ENCODE data around the gene FXYD7.
"Not testable (repeated sequence)": the region's sequence is repeated elsewhere in the genome, so short reads cannot be mapped to it uniquely, and the experiment has no call there.

Gene FXYD7

DNA sequence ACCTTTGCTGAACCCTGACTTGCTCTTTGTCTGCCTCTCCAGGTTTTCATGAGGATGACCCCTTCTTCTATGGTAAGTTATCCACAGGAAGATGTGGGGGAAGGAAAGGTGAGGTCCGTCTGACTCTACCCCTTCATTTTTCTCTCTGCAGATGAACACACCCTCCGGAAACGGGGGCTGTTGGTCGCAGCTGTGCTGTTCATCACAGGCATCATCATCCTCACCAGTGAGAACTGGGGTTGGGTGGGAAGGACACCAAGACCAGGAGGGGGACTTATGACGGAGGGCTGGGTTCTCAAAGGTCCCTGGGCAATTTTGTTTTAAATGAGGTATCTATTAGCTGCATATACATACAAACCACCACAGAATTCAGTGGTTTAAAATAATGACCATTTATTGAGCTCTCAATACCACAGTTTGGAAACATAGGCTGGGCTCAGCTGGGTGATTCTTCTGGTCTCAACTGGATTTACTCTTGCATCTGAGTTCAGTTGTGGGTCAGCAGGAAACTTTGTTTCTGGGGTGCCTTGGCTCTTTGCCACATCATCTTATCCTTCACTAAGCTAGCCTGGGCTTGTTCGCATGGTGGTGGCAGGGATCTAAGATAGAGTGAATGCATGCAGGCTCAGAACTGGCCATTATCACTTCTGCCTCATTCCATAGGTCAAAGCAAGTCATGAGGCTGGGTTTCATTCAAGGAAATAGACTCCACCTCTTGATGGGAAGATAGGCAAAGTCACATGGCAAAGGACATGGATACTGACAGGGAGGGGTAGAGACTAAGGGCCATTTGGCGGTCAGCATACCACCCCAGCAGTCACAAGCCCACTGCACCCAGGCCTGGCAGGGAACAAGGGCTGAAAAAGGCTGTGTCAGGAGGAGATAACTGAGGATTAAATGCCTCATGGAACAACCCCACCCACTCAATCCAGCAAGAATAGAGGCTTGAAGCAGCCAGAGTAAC lies 23.3 kb downstream of the FXYD7 start:
- no peak for DNase-seq (ENCODE audit: low read depth)

DNA sequence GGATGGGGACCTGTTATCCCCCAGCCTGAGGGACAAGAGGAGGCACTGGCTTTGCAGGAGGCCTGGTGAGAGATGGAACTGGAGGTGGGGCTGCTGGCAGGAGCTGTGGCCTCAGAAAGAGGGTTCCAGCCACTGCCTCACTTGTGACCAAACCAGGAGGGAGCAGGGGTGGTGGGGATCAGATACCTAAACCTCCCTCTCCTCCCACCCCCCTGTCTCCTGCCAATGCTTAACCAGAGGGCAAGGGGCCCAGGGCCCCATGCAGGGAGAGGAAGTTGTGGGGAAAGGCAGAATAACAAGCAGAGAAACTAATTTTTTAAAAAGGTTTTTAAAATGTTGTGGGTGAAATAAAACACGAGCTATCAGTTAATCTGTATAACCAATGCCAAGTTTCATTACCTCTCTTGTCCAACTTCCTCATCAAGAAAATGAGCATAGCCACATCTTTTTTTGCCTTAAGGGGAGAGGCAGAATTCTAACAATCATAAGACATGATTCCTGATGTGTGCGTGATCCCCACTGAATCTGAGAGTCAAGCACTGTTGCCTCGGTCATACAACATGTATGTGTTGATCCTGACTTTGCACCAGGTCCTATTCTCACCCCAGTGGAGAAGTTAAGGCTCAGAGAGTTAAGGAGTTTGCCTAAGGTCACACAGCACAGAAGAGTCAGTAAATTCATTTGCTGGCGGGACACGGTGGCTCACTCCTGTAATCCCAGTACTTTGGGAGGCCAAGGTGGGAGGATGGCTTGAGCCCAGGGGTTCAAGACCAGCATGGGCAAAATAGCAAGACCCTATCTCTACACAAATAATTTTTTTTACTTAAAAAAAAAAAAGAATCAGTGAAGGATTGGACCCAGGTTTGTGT lies 24.4 kb downstream of the FXYD7 start:
- DNase-seq (ENCODE audit: low read depth) = no peak

DNA sequence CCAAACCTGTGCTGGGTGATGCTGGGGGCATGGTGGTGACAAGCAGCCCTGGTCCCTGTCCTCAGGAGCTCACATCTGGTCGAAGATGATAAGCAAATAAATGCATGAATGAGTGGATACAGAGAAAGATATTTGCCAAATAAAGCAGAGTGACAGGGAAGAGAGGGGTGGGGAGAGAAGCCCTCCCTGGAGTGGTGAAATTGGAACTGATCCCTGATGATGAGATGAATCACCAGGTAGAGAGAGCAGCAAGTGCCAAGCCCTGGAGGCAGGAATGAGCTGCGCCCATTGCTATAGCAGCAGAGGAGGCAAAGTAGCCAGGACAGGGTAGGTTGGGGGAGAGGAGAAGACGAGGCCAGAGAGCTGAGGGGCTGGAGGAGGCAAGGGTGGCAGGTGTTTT lies 25.1 kb downstream of the FXYD7 start:
- no peak for DNase-seq (ENCODE audit: low read depth)

DNA sequence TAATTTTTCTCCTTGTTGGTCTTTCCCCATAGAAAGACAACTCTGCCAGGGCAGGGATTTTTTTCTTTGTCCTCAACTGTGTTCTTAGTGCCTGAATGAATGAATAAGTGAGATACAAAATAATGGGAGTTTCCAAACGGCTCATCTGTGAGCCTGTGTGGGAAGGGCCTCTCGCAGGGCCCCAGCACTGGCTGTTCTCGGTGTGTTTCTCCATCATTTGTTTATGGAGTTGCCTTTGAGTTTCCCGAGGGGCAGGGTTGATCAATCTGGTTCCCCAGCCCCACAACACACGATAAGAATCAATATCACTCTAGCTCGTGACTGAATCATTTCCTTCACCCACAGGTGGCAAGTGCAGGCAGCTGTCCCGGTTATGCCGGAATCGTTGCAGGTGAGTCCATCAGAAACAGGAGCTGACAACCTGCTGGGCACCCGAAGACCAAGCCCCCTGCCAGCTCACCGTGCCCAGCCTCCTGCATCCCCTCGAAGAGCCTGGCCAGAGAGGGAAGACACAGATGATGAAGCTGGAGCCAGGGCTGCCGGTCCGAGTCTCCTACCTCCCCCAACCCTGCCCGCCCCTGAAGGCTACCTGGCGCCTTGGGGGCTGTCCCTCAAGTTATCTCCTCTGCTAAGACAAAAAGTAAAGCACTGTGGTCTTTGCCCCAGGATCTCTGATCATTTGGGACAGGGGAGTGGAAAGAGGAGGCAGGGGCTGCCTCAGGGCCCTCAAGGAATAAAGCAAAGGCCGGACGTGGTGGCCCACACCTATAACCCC lies 26.4 kb downstream of the FXYD7 start:
- no peak for DNase-seq (ENCODE audit: low read depth)

DNA sequence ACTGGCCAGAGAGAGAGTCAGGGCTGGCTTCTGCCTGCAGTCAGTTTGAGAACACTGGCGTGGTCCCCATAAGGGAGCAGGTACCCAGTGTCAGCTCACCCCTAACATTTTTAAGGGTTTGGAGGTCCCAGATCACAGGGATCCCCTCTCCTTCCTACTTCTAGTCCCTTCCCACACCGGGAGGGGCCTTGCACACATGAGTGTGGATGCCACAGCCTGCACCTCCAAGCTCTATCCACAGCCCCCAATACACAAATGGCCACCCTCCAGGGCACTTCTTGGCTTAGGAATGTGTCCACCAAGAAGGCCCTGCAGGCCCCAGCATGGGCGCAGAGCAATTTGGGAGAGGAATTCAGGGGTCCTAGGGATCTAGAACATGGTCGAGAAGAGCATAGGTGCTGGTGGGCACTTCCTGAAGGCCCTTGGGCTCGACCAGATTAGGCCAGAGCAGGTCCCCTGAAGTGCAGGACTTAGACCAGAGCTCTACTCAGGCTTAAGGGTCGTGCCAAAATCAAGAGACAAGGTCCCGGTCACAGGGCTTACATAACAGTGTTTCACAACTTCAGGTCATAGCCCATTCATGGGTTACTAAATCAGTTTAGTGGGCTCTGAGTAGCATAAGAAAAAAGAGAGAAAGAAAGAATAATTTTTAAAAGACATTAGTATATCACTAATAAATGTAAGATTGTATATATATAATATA lies 27.5 kb downstream of the FXYD7 start:
- no peak for DNase-seq (ENCODE audit: low read depth)

DNA sequence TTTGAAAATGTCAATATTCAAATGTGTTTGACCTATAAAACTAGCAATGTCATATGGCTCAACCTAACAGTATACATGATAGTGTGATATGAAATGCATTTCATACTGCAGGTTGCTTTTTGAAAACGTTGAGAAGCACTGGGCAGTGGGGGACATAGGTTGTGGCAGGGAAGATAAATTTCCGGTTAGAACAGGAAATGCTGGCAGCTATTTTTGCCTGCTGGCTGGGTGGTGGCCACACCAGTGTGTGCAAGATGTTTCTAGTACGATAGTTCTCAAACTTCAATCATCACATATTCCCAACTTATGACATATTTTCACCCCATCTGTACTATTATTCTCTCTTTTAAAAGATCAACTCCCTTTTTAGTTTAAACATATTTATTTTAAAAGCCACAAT lies 28.7 kb downstream of the FXYD7 start:
- no peak for DNase-seq (ENCODE audit: low read depth)

DNA sequence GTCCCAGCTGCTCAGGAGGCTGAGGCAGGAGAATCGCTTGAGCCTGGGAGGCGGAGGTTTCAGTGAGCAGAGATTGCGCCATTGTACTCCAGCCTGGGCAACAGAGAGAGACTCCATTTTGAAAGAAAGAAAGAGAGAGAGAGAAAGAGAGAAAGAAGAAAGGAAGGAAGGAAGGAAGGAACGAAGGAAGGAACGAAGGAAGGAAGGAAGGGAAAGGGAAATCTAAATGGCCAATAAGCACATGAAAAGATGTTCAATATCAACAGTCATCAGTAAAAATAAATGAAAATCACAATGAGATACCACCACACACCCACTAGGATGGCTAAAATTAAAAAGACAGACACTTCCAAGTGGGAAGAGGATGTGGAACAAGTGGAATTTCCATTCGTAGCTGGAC lies 31.2 kb downstream of the FXYD7 start:
- DNase-seq (ENCODE audit: low read depth) = no peak

DNA sequence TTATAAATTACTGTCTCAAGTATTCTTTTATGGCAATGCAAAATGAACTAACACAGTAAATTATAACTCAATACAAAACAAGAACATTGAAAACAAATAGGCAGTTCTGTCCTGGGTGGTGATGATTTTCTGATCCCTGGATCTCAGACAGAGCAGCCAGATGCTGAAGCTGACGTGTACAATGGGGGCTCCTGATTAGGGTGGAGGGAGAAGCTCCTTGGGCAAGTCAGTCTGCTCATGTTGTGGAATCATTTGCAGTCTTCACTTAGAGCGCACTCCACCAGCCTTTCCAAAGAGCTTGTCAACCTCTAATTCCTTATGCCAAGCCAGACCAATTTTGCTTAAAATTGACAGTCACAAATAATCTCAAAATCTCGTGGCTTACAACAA lies 33.1 kb downstream of the FXYD7 start:
- no peak for DNase-seq (ENCODE audit: low read depth)

DNA sequence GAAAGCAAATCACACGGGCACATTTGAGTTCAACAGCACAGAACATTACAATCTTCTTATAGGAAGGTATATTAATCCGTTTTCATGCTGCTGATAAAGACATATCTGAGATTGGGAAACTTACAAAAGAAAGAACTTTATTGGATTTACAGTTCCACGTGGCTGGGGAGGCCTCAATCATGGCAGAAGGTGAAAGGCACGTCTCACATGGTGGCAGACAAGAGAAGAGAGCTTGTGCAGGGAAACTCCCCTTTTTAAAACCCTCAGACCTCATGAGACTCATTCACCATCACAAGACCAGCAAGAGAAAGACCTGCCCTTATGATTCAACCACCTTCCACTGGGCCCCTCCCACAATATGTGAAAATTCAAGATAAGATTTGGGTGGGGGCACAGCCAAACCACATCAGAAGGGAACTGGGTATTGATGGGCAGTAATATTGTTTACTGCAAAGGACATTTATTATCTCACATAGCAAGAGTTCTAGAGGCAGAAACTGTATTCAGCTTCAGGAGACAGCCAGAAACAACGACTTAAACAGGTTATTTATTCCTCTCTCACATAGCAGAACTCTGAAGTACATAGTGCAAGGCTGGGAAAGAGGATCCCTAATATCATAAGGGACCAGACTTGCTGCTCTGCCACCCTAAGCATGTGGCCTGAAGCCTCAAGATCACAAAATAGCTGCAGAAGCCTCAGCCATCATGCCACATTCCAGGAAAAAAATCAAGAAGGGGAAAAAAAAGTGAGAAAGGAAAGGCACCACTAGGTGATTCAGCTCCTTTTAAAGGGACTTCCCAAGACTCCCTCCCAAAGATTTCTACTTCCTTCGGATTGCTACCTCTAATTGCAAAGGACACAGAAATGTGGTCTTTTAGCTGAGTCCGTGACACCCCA lies 34.6 kb downstream of the FXYD7 start:
- no peak for DNase-seq (ENCODE audit: low read depth)

DNA sequence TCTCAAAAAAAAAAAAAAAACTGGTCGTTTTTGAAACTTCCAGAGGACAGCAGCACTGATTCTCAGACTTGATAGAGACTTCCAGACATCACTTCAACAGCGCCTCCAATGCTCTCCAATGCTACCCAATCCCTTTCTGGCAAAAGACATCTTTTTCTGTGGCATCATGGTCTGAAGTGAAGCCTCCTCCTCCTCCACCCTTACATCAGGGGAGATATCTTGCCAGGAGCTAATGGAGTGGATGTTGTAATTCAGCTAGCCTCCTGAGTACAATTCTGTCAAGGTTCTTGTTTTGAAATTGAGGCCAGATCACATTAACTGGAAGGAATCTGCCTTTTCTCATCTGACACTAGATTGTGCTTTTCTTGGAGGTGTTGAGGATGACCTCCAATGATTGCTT lies 35.6 kb downstream of the FXYD7 start:
- DNase-seq (ENCODE audit: low read depth) = no peak

DNA sequence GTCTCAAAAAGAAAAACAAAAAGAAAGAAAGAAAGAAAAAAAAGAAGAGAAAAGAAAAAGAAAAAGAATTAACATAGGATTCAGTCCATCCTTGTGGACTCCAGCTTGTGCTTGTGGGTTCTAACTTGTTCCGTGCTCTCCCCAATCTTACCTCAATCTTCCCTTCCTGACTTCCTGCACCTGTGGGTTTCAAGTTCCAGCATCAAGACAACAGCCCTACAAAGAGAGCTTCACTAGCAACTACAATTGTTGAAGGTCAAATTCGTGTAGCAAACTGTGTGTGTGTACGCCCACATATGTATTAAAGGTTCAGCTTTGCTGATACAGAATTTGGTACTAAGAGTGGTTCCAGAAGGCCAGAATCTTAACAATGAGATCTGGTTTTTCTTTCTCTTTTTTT lies 36.8 kb downstream of the FXYD7 start:
- no peak for DNase-seq (ENCODE audit: low read depth)

DNA sequence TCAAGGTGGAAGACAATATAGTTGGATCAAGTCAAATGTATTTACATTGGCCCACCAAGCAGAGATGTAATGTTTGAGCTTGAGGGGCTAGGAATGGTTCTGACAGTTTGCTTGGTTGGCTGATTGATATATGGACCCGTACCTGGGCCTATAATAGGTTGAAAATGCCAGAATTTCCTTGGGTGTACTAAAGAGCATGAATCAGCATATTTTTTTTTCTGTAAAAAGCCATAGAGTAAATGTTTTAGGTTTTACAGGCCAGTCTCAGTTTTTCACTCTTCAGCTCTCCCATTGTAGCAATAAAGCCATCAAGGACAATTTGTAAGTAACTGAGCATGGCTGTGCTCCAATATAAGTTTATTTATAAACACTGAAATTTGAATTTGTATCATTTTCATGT lies 38.3 kb downstream of the FXYD7 start:
- no peak for DNase-seq (ENCODE audit: low read depth)

DNA sequence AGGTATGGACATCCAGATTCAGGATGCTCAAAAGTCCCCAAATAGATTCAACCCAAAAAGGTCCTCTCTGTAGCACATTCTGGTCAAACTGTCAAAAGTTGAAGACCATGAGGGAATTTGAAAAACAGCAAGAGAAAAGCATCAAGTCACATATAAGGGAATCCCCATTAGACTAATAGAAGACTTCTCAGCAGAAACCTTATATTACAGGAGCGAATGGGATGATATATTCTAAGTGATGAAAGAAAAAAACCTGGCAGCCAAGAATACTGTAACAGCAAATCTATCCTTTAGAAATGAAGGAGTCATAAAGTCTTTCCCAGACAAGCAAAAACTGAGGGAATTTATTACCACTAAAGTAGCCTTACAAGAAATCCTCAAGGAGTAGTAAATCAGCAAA lies 41.2 kb downstream of the FXYD7 start:
- DNase-seq (ENCODE audit: low read depth) = no peak

DNA sequence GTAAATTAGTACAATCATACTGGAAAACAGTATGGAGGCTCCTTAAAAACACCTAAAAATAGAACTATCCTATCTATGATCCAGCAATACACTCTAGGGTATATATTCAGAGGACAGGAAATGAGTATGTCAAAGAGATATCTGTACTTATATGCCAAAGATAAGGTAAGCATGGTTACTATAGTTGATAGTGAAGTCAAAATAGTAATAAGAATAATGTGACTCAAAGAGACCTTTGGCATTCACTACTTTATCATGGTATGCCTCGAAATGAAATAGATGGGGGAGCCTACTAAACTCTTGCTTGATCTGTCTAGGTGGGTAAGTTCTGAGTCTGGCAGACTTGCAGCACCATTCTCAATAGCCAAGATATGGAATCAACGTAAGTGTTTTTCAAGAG lies 41.8 kb downstream of the FXYD7 start:
- no peak for DNase-seq (ENCODE audit: low read depth)

DNA sequence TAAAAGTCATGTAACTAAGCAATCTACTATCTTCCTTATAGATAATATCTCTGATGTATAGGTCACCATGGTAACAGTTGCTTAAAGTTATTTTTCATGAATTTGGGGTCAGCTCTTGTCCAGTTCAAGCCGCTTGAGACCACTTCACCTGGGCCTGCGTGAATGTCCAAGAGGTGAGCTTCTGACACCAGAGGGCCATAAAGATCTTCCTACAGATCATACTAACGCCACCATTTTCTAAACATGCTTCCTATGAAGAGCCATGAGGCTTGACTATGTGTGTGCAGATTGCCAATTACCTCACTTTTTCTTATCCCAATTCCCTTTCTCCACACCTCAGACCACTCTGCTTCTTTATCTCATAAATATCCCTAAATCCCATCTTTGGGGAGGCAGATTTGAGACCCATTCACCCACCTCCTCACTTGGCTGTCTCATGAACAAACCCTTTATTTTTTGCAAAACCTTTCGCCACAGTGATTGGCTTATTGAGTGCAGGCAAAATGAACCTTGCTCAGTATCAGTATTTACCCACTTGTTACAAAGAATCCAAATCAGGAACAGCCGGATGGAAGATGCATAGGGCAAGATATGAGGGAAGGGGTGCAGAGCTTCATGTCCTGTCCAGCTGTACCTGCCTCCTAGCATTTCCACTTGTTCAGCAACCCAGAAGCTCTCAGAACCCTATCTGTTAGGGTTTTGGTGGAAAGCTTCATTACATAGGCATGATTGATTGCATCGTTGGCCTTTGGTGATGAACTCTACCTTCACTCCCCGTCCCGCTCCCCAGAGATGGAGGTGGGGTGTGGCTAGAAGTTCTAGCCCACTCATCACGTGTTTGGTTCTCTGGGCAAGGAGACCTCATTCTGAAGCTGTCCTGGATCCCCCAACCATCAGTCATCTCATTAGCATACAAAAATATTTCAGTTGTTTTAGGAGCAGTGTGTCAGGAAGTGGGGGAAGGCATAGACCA lies 51.2 kb downstream of the FXYD7 start:
- DNase-seq (ENCODE audit: low read depth) = no peak

DNA sequence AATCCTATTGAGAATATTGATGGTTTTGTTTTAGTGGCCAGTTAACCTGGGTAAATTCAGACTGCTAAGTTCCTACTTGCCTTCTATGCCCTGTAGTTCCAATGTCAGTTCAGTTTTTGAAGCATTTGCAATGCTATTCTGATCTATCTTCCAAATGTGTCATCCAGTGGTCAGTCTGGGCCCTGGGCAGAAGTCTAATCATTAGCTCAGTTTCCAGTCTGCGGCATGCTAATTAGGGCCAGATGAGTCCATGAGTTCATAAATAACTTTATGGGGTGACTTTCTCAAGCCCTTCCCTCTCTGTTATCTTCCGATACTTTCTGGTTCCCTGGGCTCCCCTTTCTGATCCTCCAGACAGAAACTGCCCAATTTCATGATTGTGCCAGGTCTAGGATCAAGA lies 52.8 kb downstream of the FXYD7 start:
- DNase-seq (ENCODE audit: low read depth) = no peak

DNA sequence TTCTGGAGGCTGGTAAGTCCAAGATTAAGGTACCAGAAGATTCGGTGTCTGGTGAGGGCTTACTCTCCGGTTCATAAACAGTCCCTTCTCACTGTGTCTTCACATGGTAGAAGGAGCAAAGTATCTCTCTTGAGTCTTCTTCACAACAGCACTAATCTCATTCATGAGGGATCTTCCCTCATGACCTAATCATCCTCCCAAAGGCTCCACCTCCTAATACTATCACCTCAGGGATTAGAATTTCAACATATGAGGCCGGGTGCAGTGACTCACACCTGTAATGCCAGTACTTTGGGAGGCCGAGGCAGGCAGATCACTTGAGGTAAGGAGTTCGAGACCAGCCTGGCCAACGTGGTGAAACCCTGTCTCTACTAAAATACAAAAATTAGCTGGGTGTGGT lies 53.8 kb downstream of the FXYD7 start:
- not testable (repeated sequence) for DNase-seq (ENCODE audit: low read depth)

DNA sequence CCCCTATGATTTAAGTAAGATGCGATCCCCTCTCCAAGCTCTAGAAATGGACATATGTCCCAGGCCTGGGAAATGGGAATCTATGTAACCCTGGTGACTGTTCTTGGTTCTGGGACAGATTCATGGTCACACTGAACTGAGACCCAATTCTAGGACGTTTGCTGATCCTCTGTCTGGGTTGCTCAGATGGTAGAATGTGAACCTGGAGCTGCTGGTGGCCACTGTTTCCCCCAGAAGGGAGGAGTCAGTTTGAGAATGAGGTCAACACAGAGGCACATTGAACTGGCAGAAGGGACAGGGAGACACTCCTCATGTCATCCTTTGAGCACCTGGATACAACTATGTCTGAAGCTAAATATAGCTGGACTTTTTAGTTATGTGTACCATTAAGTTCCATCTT lies 56.4 kb downstream of the FXYD7 start:
- no peak for DNase-seq (ENCODE audit: low read depth)
